Vagina (tissue), 2 donors: ENCODE data around the gene SOSTDC1. TPM values are rescaled to one million over a fixed set of nuclear protein-coding genes. Genes with fewer than 3 reads are reported as not detected.
"Not testable (repeated sequence)": the region's sequence is repeated elsewhere in the genome, so short reads cannot be mapped to it uniquely, and the experiment has no call there.

ENCODE experiments used
- DNase-seq, 2 donors: peaks; one replicate each; pipeline ENCODE4 v3.0.0-alpha.2; 2017; ENCODE audit errors: extremely low spot score in 2 of 2
- H3K27ac ChIP-seq: fragments of 200-600 bp; sonication (generic); one replicate; pipeline ENCODE4 v1.5.1; 2019
- H3K27me3 ChIP-seq: fragments of 200-600 bp; sonication (generic); one replicate; pipeline ENCODE4 v1.5.1; 2019
- H3K36me3 ChIP-seq, 2 donors: fragments of 200-600 bp; sonication (generic); one replicate each; pipeline ENCODE4 v1.5.1; 2017 to 2019
- H3K4me1 ChIP-seq: fragments of 200-600 bp; sonication (generic); one replicate; pipeline ENCODE4 v1.5.1; 2019
- H3K4me3 ChIP-seq, 2 donors: fragments of 200-600 bp; sonication (generic); 1 replicate in 1 of 2; 2 replicates in 1 of 2; pipeline ENCODE4 v1.5.1; 2016 to 2019
- H3K9me3 ChIP-seq: fragments of 200-600 bp; sonication (generic); one replicate; pipeline ENCODE4 v1.5.1; 2019
- POLR2A ChIP-seq, 2 donors: fragments of 450-650 bp; IDR thresholded peaks; one replicate each; pipeline ENCODE4 v1.6.1; 2017; ENCODE audit warnings: antibody characterized with exemption in 2 of 2, mild to moderate bottlenecking in 2 of 2, moderate library complexity in 2 of 2
- POLR2AphosphoS5 ChIP-seq, 2 donors: sonication (generic); formaldehyde crosslinking; IDR thresholded peaks; one replicate each; pipeline ENCODE4 v1.9.0; 2017; ENCODE audit warnings: antibody characterized with exemption in 2 of 2, mild to moderate bottlenecking in 2 of 2, low read depth in 1 of 2; ENCODE audit not compliant: insufficient read depth in 1 of 2
- intact Hi-C: fragments of 100-400 bp; cut with DNase I; formaldehyde crosslinking; loops from one replicate; pipeline ENCODE4 v1.15.1; 2023
- total RNA-seq: library from RNA; depleted of rRNA; stranded (reverse); fragments of >200 nt; gene quantifications from one replicate; pipeline ENCODE4 v1.2.3, GENCODE V29; 2016
- TF ChIP-seq, protein P1 (sequence below), 3 experiments: fragments of 450-650 bp in 2 of 3; fragments of 200-600 bp in 1 of 3; sonication (generic) in 1 of 3; IDR thresholded peaks; one replicate each; pipeline ENCODE4 v1.5.1; 2017 to 2019; ENCODE audit warnings: antibody characterized with exemption in 3 of 3, mild to moderate bottlenecking in 2 of 3, moderate library complexity in 2 of 3

The SOSTDC1 gene
- total RNA-seq, 1 donor from 2014 or later: 5.9 TPM

- Histone ChIP-seq H3K9me3 (no peaks in the 10 kb centered on the region), H3K27me3 (no peaks in the 10 kb centered on the region), H3K27ac (no peak overlapping the region), H3K4me3 (no peak overlapping the region), H3K4me1 (no peaks in the 10 kb centered on the region), H3K36me3 (no peaks in the 10 kb centered on the region)
- intact Hi-C loops: no loop called here
- TF ChIP-seq POLR2AphosphoS5 (IDR thresholded peaks at IDR 0.05; ENCODE audit: insufficient read depth in 1 of 2, low read depth in 1 of 2): no peak
- TF ChIP-seq POLR2A (IDR thresholded peaks at IDR 0.05): no peak
- TF ChIP-seq, protein P1, sequence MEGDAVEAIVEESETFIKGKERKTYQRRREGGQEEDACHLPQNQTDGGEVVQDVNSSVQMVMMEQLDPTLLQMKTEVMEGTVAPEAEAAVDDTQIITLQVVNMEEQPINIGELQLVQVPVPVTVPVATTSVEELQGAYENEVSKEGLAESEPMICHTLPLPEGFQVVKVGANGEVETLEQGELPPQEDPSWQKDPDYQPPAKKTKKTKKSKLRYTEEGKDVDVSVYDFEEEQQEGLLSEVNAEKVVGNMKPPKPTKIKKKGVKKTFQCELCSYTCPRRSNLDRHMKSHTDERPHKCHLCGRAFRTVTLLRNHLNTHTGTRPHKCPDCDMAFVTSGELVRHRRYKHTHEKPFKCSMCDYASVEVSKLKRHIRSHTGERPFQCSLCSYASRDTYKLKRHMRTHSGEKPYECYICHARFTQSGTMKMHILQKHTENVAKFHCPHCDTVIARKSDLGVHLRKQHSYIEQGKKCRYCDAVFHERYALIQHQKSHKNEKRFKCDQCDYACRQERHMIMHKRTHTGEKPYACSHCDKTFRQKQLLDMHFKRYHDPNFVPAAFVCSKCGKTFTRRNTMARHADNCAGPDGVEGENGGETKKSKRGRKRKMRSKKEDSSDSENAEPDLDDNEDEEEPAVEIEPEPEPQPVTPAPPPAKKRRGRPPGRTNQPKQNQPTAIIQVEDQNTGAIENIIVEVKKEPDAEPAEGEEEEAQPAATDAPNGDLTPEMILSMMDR (IDR thresholded peaks at IDR 0.05): no peak
- no peak for DNase-seq
Observed at GRCh38 chr7:16450366-16450765, 15.2 kb downstream of the SOSTDC1 start.

DNA sequence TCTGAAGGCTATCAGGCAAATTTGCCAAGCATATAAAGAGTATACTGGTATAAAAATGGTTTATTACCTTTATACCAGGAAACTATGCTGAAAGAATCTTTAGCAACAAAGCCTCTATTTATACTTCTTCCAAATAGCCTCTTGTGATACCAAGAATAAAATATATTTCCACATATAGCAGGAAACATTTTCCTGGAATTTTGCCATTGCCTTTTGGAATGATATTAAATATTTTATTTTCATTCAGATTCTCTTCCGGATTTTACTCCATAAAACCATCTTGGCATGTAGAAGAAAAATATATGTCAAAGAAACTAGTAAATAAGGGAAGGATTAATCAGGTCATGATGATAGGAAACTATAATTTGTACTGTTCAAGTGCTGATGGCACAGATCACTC lies 17.7 kb downstream of the SOSTDC1 start:
- DNase-seq: no peak
- H3K27me3 ChIP-seq: no peaks in the 10 kb centered on the region
- TF ChIP-seq POLR2AphosphoS5 (IDR thresholded peaks at IDR 0.05; ENCODE audit: insufficient read depth in 1 of 2, low read depth in 1 of 2): no peak
- H3K4me1 ChIP-seq: no peaks in the 10 kb centered on the region
- no peak overlapping the region for H3K4me3 ChIP-seq
- intact Hi-C loops: no loop called here
- H3K36me3 ChIP-seq: no peaks in the 10 kb centered on the region
- no peaks in the 10 kb centered on the region for H3K9me3 ChIP-seq
- no peak overlapping the region for H3K27ac ChIP-seq

- DNase-seq: no peak
- Histone ChIP-seq H3K4me1 (no peaks in the 10 kb centered on the region), H3K27ac (no peak overlapping the region), H3K9me3 (no peaks in the 10 kb centered on the region), H3K27me3 (no peaks in the 10 kb centered on the region), H3K36me3 (no peaks in the 10 kb centered on the region), H3K4me3 (no peak overlapping the region)
- intact Hi-C loops: no loop called here
- TF ChIP-seq, protein P1 (IDR thresholded peaks at IDR 0.05): no peak
- TF ChIP-seq POLR2A (IDR thresholded peaks at IDR 0.05) (no peak), POLR2AphosphoS5 (IDR thresholded peaks at IDR 0.05; ENCODE audit: insufficient read depth in 1 of 2, low read depth in 1 of 2) (no peak)
Observed at GRCh38 chr7:16446508-16446907, 19.0 kb downstream of the SOSTDC1 start.

- intact Hi-C loops, H3K4me3 ChIP-seq, H3K27me3 ChIP-seq, H3K4me1 ChIP-seq, DNase-seq, H3K27ac ChIP-seq, H3K9me3 ChIP-seq, H3K36me3 ChIP-seq: not testable (repeated sequence)
Observed at GRCh38 chr7:16443871-16444270, 21.7 kb downstream of the SOSTDC1 start.

DNA sequence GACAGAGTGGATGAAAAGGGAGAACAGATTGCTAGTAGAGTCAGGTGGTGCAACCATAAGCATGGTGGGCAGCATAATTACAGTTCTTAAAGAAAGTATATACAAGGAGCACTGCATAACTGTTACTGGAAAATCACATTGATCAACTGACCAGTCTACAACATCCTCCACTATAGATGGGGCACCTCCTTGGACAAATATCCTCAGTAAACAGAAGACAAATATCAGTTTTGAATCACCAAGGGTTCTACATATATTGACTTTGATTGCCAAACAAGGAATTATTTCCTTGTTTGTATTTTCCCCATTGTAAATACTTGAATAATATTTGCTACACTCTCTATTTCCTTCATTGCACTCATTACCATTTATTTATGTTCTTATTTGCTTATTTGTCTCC lies 26.6 kb downstream of the SOSTDC1 start:
- H3K27ac ChIP-seq: no peak overlapping the region

DNA sequence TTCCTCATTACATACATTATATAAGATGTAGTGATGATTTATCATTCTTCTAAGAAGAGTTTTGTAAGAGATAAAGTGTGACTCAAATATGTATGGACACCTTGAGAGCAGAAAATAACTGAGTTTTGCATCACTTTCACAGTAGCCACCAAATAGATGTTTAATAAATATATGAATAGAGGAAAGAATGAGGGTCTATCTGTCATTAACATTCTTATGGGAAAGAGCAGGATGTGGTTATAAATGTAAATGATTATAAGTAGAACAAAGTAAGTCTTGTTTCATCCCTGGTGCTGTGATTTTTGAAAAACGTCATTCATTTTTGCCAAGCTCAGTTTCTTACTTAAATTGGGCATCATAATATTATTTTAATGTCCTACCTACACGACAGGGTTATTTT lies 29.2 kb downstream of the SOSTDC1 start:
- intact Hi-C loops: no loop called here

More for the DNA sequence above, 26.6 kb downstream of the SOSTDC1 start:
- no peak for DNase-seq
- no peaks in the 10 kb centered on the region for H3K36me3 ChIP-seq
- intact Hi-C loops: no loop called here
- H3K4me3 ChIP-seq: no peak overlapping the region
- no peaks in the 10 kb centered on the region for H3K4me1 ChIP-seq
- H3K27me3 ChIP-seq: no peaks in the 10 kb centered on the region
- H3K9me3 ChIP-seq: no peaks in the 10 kb centered on the region
- TF ChIP-seq POLR2A (IDR thresholded peaks at IDR 0.05) (no peak), POLR2AphosphoS5 (IDR thresholded peaks at IDR 0.05; ENCODE audit: insufficient read depth in 1 of 2, low read depth in 1 of 2) (no peak)
- TF ChIP-seq, protein P1 (IDR thresholded peaks at IDR 0.05): no peak

More for the DNA sequence above, 29.2 kb downstream of the SOSTDC1 start:
- Histone ChIP-seq H3K27ac (no peak overlapping the region), H3K9me3 (no peaks in the 10 kb centered on the region), H3K27me3 (no peaks in the 10 kb centered on the region), H3K4me3 (no peak overlapping the region), H3K36me3 (no peaks in the 10 kb centered on the region), H3K4me1 (no peaks in the 10 kb centered on the region)
- TF ChIP-seq, protein P1 (IDR thresholded peaks at IDR 0.05): no peak
- no peak for TF ChIP-seq POLR2AphosphoS5 (IDR thresholded peaks at IDR 0.05; ENCODE audit: insufficient read depth in 1 of 2, low read depth in 1 of 2)
- TF ChIP-seq POLR2A (IDR thresholded peaks at IDR 0.05): no peak
- DNase-seq: no peak
